Mesodermal cell (in vitro differentiated cells): ENCODE data around the gene PRAMEF4.
"Not testable (repeated sequence)": the region's sequence is repeated elsewhere in the genome, so short reads cannot be mapped to it uniquely, and the experiment has no call there.

Experiments
- H3K27ac ChIP-seq: 2 replicates; pipeline ENCODE4 v1.7.0; 2013; ENCODE audit warnings: mild to moderate bottlenecking, low read depth, low read length, moderate library complexity; ENCODE audit not compliant: severe bottlenecking
- H3K36me3 ChIP-seq: 2 replicates; pipeline ENCODE4 v1.7.1; 2013; ENCODE audit warnings: mild to moderate bottlenecking, low read length, moderate library complexity; ENCODE audit not compliant: control insufficient read depth, insufficient read depth
- H3K4me1 ChIP-seq: one replicate; pipeline ENCODE4 v1.7.1; 2013; ENCODE audit warnings: mild to moderate bottlenecking, low read length; ENCODE audit not compliant: insufficient read depth, control insufficient read depth, poor library complexity, severe bottlenecking
- H3K4me3 ChIP-seq: 2 replicates; pipeline ENCODE4 v1.7.0; 2013; ENCODE audit warnings: low read length, control low read depth, mild to moderate bottlenecking; ENCODE audit not compliant: insufficient read depth, poor library complexity, severe bottlenecking; ENCODE audit errors: extremely low read depth
- H3K9me3 ChIP-seq: 2 replicates; pipeline ENCODE4 v1.7.1; 2013; ENCODE audit warnings: mild to moderate bottlenecking, low read length, moderate library complexity; ENCODE audit not compliant: control insufficient read depth
- WGBS, 2 experiments: methylation state at CpG; one replicate each; pipeline ENCODE4 v1.1.5; 2013; ENCODE audit warnings: missing lambda C conversion rate in 2 of 2; ENCODE audit not compliant: insufficient coverage in 2 of 2; 5-methylcytosine and 5-hydroxymethylcytosine counted together

Gene PRAMEF4

GRCh38 chr1:12848620-12849019, 37.4 kb downstream of the PRAMEF4 start, which contains the start of gene HNRNPCL1:
Gene HNRNPCL1 (minus strand): TSS chr1:12848720. CDS start chr1:12848289, 431 bp downstream.
- not testable (repeated sequence) for H3K27ac ChIP-seq, H3K36me3 ChIP-seq, H3K4me3 ChIP-seq, H3K4me1 ChIP-seq
- 67 to 87% methylated on average over 2 to 3 of the region's 7 CpGs for WGBS, 2 experiments
- peaks cover 16% of the 10 kb centered on the region for H3K9me3 ChIP-seq

- no CpG with 5 or more reads among the region's 2 CpGs for WGBS, 2 experiments
- not testable (repeated sequence) for H3K4me1 ChIP-seq, H3K36me3 ChIP-seq
Observed at GRCh38 chr1:12833251-12833650, 52.8 kb downstream of the PRAMEF4 start.

GRCh38 chr1:12831310-12831709, 54.7 kb downstream of the PRAMEF4 start, which contains the start of gene PRAMEF11:
Gene PRAMEF11 (minus strand): TSS chr1:12831410. CDS start chr1:12828789, 2,621 bp downstream.
- not testable (repeated sequence) for H3K4me1 ChIP-seq, H3K9me3 ChIP-seq, H3K36me3 ChIP-seq, H3K27ac ChIP-seq, H3K4me3 ChIP-seq
- no CpG with 5 or more reads among the region's 3 CpGs for WGBS, 2 experiments

More at GRCh38 chr1:12833251-12833650, 52.8 kb downstream of the PRAMEF4 start:
- H3K4me3 ChIP-seq, H3K27ac ChIP-seq, H3K9me3 ChIP-seq: not testable (repeated sequence)
